ENCODE measurements around the gene ZNF511. TPM values are rescaled to one million over a fixed set of nuclear protein-coding genes. Genes with fewer than 3 reads are reported as not detected.
A peak's percentile ranks its signal among the peaks of the same experiment; 100 is the strongest.
"Not testable (repeated sequence)": the region's sequence is repeated elsewhere in the genome, so short reads cannot be mapped to it uniquely, and the experiment has no call there.

Gene ZNF511
- total and polyA plus RNA-seq, 5 donors from 2014 or later: 29.1 to 96.4 (median 77.6) TPM

DNA sequence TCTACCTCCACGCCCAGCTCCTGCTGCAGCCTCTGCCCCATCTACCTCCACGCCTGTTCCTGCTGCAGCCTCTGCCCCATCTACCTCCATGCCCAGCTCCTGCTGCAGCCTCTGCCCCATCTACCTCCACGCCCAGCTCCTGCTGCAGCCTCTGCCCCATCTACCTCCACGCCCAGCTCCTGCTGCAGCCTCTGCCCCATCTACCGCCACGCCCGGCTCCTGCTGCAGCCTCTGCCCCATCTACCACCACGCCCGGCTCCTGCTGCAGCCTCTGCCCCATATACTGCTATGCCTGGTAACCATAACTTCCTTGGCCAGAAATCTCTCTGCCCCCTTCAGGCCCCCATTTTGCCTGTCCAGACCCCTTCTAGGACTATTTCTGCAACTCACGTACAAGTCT lies 43.7 kb upstream of the ZNF511 start:
- peaks cover 49% of the 10 kb centered on the region for H3K4me1 ChIP-seq (ENCODE audit: control insufficient read depth, insufficient read depth, low read length, poor library complexity, severe bottlenecking)
- ATAC-seq (ENCODE audit: low read depth in 2 of 2); DNase-seq; H3K36me3 Mint-ChIP-seq; H3K27ac ChIP-seq (ENCODE audit: insufficient read depth, low read length, poor library complexity, severe bottlenecking); H3K9me3 ChIP-seq (ENCODE audit: control insufficient read depth in 2 of 2, low read length in 2 of 2); H3K4me3 ChIP-seq (ENCODE audit: low read depth, low read length); H3K27me3 Mint-ChIP-seq; H3K9me3 Mint-ChIP-seq; H3K36me3 ChIP-seq (ENCODE audit: control insufficient read depth, insufficient read depth, low read length); H3K27me3 ChIP-seq (ENCODE audit: control insufficient read depth, insufficient read depth, low read length): not testable (repeated sequence)
- Mint-ChIP-seq H3K4me1 (peaks cover 0 to 48% (median 19%) of the 10 kb centered on the region in 4 donors), H3K27ac (peak overlapping the region in 1 of 3 donors; percentile 36), H3K4me3 (peak overlapping the region in 3 of 4 donors; percentile 75 to 86 (median 76))

DNA sequence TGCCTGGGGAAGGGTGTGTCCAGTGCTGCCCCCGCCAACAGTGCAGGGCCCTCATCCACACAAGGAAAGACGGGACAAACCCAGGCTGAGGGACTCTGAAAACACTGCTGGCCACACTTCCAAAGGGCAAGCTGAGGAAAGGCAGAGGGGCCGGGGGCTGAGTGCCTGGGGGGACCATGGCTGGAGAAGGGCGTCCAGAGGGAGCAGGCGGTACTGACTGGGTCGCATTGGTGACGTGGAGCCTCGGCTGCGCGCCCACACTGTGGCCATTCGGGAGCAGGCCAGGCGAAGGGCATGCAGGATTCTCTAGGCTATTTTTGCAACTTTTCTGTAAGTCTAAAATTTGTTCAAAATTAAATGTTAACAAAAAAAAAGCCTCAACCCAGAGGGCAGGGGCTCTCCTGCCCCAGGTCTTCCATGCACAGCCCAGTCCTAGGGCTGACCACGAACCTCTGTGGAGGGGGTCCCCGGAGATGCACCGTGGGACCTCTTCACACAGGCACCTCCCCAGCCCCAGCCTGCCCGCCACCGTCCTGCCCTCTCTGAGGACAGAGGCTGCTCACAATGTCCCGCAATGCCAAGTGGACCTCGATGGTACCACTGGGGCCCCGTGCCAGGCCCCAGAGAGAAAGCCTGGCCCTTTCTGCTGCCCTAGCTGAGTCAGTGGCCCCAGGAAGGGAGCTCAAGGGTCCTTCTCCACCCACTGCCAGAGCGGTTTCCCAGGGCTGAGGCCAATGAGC lies 42.5 kb upstream of the ZNF511 start:
- H3K4me1 ChIP-seq (ENCODE audit: control insufficient read depth, insufficient read depth, low read length, poor library complexity, severe bottlenecking): peaks cover 39% of the 10 kb centered on the region
- no peaks in the 10 kb centered on the region for H3K36me3 Mint-ChIP-seq
- DNase-seq (no peak), ATAC-seq (ENCODE audit: low read depth in 2 of 2) (no peak)
- H3K27ac Mint-ChIP-seq: peak overlapping the region in 1 of 3 donors; percentile 79
- H3K27me3 Mint-ChIP-seq: no peaks in the 10 kb centered on the region
- peak overlapping the region in 1 of 4 donors; percentile 75 for H3K4me3 Mint-ChIP-seq
- no peaks in the 10 kb centered on the region for H3K9me3 ChIP-seq (ENCODE audit: control insufficient read depth in 2 of 2, low read length in 2 of 2)
- no peak overlapping the region for H3K27ac ChIP-seq (ENCODE audit: insufficient read depth, low read length, poor library complexity, severe bottlenecking)
- H3K27me3 ChIP-seq (ENCODE audit: control insufficient read depth, insufficient read depth, low read length): no peaks in the 10 kb centered on the region
- peaks cover 0 to 37% (median 17%) of the 10 kb centered on the region in 4 donors for H3K4me1 Mint-ChIP-seq
- H3K9me3 Mint-ChIP-seq: no peaks in the 10 kb centered on the region
- peaks cover 11% of the 10 kb centered on the region for H3K36me3 ChIP-seq (ENCODE audit: control insufficient read depth, insufficient read depth, low read length)
- no peak overlapping the region for H3K4me3 ChIP-seq (ENCODE audit: low read depth, low read length)

DNA sequence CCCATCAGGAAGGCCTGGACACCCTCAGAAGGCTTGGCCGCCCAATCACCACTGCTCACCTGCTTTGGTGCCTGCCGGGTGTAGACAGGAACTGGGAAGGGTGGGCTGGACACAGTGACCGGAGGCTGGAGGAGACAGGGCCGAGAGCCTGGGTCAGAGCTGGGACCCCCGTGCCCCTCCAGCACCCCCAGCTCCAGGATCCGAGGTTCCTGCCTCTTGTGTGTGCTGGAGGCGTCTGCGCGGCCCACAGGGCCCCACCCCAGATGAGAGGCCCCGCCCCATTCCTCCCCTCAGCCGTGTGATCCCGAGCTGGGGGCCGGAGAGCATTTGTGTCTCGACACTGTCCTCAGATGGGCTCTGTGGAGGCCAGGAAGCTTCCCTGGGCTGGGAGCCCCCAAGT lies 41.4 kb upstream of the ZNF511 start:
- peaks cover 32% of the 10 kb centered on the region for H3K4me1 ChIP-seq (ENCODE audit: control insufficient read depth, insufficient read depth, low read length, poor library complexity, severe bottlenecking)
- Mint-ChIP-seq H3K27ac (no peak overlapping the region), H3K9me3 (no peaks in the 10 kb centered on the region), H3K4me3 (no peak overlapping the region), H3K4me1 (peaks cover 0 to 33% (median 17%) of the 10 kb centered on the region in 4 donors), H3K27me3 (no peaks in the 10 kb centered on the region), H3K36me3 (no peaks in the 10 kb centered on the region)
- no peak overlapping the region for H3K27ac ChIP-seq (ENCODE audit: insufficient read depth, low read length, poor library complexity, severe bottlenecking)
- no peaks in the 10 kb centered on the region for H3K9me3 ChIP-seq (ENCODE audit: control insufficient read depth in 2 of 2, low read length in 2 of 2)
- peaks cover 13% of the 10 kb centered on the region for H3K36me3 ChIP-seq (ENCODE audit: control insufficient read depth, insufficient read depth, low read length)
- no peak overlapping the region for H3K4me3 ChIP-seq (ENCODE audit: low read depth, low read length)
- ATAC-seq (ENCODE audit: low read depth in 2 of 2): no peak
- DNase-seq: no peak
- H3K27me3 ChIP-seq (ENCODE audit: control insufficient read depth, insufficient read depth, low read length): no peaks in the 10 kb centered on the region

DNA sequence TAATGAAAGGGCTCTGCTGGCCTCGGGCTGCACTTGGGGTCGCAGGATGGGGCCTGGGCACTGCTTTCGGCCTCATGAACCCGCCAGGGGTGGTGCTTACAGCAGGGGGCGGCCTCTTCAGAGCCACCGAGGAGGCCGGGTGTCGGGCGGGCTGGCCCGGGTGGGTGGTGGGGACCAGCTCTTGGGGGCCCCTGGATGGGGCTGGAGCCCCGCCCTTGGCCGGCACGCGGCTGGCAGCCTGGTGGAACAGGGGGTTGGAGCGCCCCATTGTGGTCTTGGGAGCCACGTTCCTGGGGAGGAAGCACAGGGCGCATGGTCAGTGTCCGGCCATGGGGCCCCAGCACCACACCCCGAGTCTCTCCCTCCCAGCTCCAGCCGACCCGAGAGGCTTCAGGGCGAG lies 40.9 kb upstream of the ZNF511 start:
- no peak overlapping the region for H3K4me3 ChIP-seq (ENCODE audit: low read depth, low read length)
- H3K4me1 Mint-ChIP-seq: peaks cover 0 to 29% (median 16%) of the 10 kb centered on the region in 4 donors
- no peaks in the 10 kb centered on the region for H3K9me3 Mint-ChIP-seq
- H3K9me3 ChIP-seq (ENCODE audit: control insufficient read depth in 2 of 2, low read length in 2 of 2): no peaks in the 10 kb centered on the region
- no peaks in the 10 kb centered on the region for H3K27me3 Mint-ChIP-seq
- no peaks in the 10 kb centered on the region for H3K27me3 ChIP-seq (ENCODE audit: control insufficient read depth, insufficient read depth, low read length)
- H3K27ac Mint-ChIP-seq: no peak overlapping the region
- H3K4me1 ChIP-seq (ENCODE audit: control insufficient read depth, insufficient read depth, low read length, poor library complexity, severe bottlenecking): peaks cover 27% of the 10 kb centered on the region
- peaks cover 13% of the 10 kb centered on the region for H3K36me3 ChIP-seq (ENCODE audit: control insufficient read depth, insufficient read depth, low read length)
- no peak overlapping the region for H3K27ac ChIP-seq (ENCODE audit: insufficient read depth, low read length, poor library complexity, severe bottlenecking)
- H3K36me3 Mint-ChIP-seq: no peaks in the 10 kb centered on the region
- no peak for DNase-seq
- no peak for ATAC-seq (ENCODE audit: low read depth in 2 of 2)
- no peak overlapping the region for H3K4me3 Mint-ChIP-seq

DNA sequence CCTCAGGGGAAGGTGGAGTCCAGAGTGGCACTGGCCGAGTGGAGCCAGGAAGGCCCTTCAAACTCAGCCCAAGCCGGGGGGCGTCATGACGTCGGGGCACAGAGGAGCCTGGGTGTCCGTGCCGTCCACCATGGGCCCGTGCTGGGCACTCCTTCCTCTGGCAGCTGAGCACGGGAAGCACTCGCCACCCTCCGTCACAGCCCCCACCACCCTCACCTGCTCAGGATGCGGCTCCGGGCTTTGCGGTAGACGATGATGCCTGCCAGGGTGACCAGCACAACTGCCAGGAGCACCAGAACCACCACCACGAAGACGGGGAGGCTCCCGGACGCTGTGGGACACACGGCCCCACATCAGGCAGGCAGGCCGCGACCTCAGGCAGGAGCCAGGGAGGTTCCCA lies 40.2 kb upstream of the ZNF511 start:
- Histone ChIP-seq H3K4me1 (ENCODE audit: control insufficient read depth, insufficient read depth, low read length, poor library complexity, severe bottlenecking) (peaks cover 20% of the 10 kb centered on the region), H3K9me3 (ENCODE audit: control insufficient read depth in 2 of 2, low read length in 2 of 2) (no peaks in the 10 kb centered on the region), H3K27ac (ENCODE audit: insufficient read depth, low read length, poor library complexity, severe bottlenecking) (no peak overlapping the region), H3K36me3 (ENCODE audit: control insufficient read depth, insufficient read depth, low read length) (peaks cover 19% of the 10 kb centered on the region), H3K27me3 (ENCODE audit: control insufficient read depth, insufficient read depth, low read length) (no peaks in the 10 kb centered on the region), H3K4me3 (ENCODE audit: low read depth, low read length) (no peak overlapping the region)
- Mint-ChIP-seq H3K4me1 (peaks cover 0 to 22% (median 13%) of the 10 kb centered on the region in 4 donors), H3K27ac (no peak overlapping the region), H3K9me3 (no peaks in the 10 kb centered on the region), H3K36me3 (no peaks in the 10 kb centered on the region), H3K4me3 (no peak overlapping the region), H3K27me3 (no peaks in the 10 kb centered on the region)
- no peak for DNase-seq
- ATAC-seq (ENCODE audit: low read depth in 2 of 2): no peak

DNA sequence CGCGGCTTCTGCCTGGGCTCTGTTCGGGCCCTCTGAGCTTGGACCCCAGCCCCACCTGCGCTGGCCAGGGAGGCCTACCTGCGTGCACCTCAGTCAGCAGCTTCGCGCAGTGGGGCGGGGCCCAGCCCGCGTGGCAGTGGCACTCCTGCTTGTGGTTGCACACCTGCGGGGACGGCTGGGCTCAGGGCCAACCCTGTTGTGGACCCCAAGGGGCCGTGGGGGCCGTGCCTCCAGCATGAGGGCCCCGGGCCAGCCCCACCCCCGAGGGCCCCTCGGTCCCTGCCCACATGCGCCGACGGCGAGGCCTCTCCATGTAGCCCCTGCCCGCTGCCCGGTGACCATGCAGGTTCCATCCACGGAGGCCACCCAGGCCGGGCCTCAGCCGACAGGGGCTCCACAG lies 39.3 kb upstream of the ZNF511 start:
- DNase-seq (no peak), ATAC-seq (ENCODE audit: low read depth in 2 of 2) (no peak)
- Mint-ChIP-seq H3K27me3 (no peaks in the 10 kb centered on the region), H3K36me3 (no peaks in the 10 kb centered on the region), H3K4me3 (no peak overlapping the region), H3K4me1 (peaks cover 0 to 15% (median 9%) of the 10 kb centered on the region in 4 donors), H3K27ac (no peak overlapping the region), H3K9me3 (no peaks in the 10 kb centered on the region)
- Histone ChIP-seq H3K4me3 (ENCODE audit: low read depth, low read length) (no peak overlapping the region), H3K36me3 (ENCODE audit: control insufficient read depth, insufficient read depth, low read length) (peaks cover 19% of the 10 kb centered on the region), H3K27ac (ENCODE audit: insufficient read depth, low read length, poor library complexity, severe bottlenecking) (no peak overlapping the region), H3K27me3 (ENCODE audit: control insufficient read depth, insufficient read depth, low read length) (no peaks in the 10 kb centered on the region), H3K4me1 (ENCODE audit: control insufficient read depth, insufficient read depth, low read length, poor library complexity, severe bottlenecking) (peaks cover 16% of the 10 kb centered on the region), H3K9me3 (ENCODE audit: control insufficient read depth in 2 of 2, low read length in 2 of 2) (no peaks in the 10 kb centered on the region)

DNA sequence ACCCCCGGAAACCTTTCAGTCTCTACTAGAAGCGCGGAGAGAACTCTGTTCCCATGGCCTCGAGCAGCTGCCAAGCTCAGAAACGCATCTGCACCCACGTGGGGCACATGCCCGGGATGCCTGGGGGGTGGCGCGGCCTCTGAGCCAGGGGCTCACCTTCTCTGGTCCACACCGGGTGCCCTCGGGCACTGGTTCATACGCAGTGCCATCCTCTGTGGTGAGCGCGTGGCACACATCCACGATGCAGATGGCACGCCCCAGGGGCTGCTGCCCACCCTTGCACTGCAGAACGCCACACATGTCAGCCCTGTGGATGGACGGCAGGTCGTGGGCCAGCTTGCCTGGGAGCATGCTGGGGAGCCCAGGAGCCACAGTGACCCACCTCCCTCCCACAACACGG lies 38.5 kb upstream of the ZNF511 start:
- Histone ChIP-seq H3K36me3 (ENCODE audit: control insufficient read depth, insufficient read depth, low read length) (peaks cover 19% of the 10 kb centered on the region), H3K27me3 (ENCODE audit: control insufficient read depth, insufficient read depth, low read length) (no peaks in the 10 kb centered on the region), H3K27ac (ENCODE audit: insufficient read depth, low read length, poor library complexity, severe bottlenecking) (no peak overlapping the region), H3K4me1 (ENCODE audit: control insufficient read depth, insufficient read depth, low read length, poor library complexity, severe bottlenecking) (peaks cover 17% of the 10 kb centered on the region), H3K4me3 (ENCODE audit: low read depth, low read length) (no peak overlapping the region), H3K9me3 (ENCODE audit: control insufficient read depth in 2 of 2, low read length in 2 of 2) (no peaks in the 10 kb centered on the region)
- Mint-ChIP-seq H3K4me1 (peaks cover 0 to 14% (median 5%) of the 10 kb centered on the region in 4 donors), H3K9me3 (no peaks in the 10 kb centered on the region), H3K27ac (no peak overlapping the region), H3K27me3 (no peaks in the 10 kb centered on the region), H3K36me3 (no peaks in the 10 kb centered on the region), H3K4me3 (no peak overlapping the region)
- ATAC-seq (ENCODE audit: low read depth in 2 of 2) (no peak), DNase-seq (no peak)

DNA sequence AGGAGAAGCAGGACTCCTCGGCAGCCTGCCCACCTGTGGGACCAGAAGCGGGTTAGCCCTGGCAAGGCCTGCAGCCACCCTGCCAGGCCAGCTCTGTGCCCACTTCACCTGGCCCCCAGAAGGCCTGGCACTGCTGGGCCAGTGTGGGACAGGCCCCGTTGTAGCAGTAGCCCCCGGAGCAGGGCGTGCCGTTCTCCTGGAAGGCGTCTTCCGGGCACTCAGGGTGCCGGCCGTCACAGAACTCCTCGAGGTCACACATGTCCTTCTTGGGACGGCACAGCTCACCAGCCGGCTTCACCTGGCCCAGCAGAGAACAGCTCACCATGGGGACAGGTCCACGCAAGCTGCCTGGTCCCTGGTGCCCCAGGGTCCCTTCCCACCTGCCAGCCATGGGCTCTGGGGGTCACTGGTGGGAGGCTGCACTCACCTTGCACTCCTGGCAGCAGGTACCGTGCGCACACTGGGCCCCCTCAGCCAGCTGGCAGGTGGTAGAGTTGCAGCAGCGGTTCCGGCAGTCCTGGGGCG lies 37.9 kb upstream of the ZNF511 start:
- Histone ChIP-seq H3K36me3 (ENCODE audit: control insufficient read depth, insufficient read depth, low read length) (peaks cover 19% of the 10 kb centered on the region), H3K4me3 (ENCODE audit: low read depth, low read length) (no peak overlapping the region), H3K27ac (ENCODE audit: insufficient read depth, low read length, poor library complexity, severe bottlenecking) (no peak overlapping the region), H3K4me1 (ENCODE audit: control insufficient read depth, insufficient read depth, low read length, poor library complexity, severe bottlenecking) (peaks cover 20% of the 10 kb centered on the region), H3K27me3 (ENCODE audit: control insufficient read depth, insufficient read depth, low read length) (no peaks in the 10 kb centered on the region), H3K9me3 (ENCODE audit: control insufficient read depth in 2 of 2, low read length in 2 of 2) (no peaks in the 10 kb centered on the region)
- no peaks in the 10 kb centered on the region for H3K9me3 Mint-ChIP-seq
- DNase-seq: no peak
- ATAC-seq (ENCODE audit: low read depth in 2 of 2): no peak
- peaks cover 0 to 12% (median 1%) of the 10 kb centered on the region in 4 donors for H3K4me1 Mint-ChIP-seq
- peak overlapping the region in 1 of 3 donors; percentile 5 for H3K27ac Mint-ChIP-seq
- H3K27me3 Mint-ChIP-seq: no peaks in the 10 kb centered on the region
- no peak overlapping the region for H3K4me3 Mint-ChIP-seq
- no peaks in the 10 kb centered on the region for H3K36me3 Mint-ChIP-seq

Measured in CD4-positive, CD25-positive, alpha-beta regulatory T cell (primary cell).